ENCODE measurements around the gene RBM4.

The RBM4 gene

GRCh38 chr11:66691311-66691980, 52.9 kb downstream of the RBM4 start:
- no peak for DNase-seq

- DNase-seq, result no peak
These were observed 53.9 kb downstream of the RBM4 start for GRCh38 chr11:66692446-66692845.

DNA sequence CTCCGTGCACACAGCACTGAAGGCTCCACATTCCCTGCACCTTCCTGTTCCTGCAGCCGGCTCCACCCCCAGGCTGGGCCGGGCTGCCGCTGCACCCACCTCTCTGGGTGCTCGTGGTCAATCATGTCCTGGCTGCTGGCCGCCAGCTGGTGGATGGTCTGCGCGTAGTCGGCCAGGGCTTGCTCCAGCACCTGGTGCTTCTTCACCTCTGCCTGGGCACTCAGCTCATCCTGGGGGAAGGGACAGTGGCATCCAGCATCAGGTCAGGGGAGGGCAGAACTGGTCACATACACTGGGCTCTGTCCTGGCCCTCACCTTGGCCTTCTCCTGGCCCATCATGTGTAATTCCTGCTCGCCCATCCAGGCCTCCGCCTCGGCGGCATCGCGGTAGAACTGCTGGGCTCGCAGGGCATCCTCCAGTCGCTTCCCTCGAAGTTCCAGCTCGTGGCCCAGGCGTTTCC, 54.4 kb downstream of the RBM4 start:
- no peak for DNase-seq

DNA sequence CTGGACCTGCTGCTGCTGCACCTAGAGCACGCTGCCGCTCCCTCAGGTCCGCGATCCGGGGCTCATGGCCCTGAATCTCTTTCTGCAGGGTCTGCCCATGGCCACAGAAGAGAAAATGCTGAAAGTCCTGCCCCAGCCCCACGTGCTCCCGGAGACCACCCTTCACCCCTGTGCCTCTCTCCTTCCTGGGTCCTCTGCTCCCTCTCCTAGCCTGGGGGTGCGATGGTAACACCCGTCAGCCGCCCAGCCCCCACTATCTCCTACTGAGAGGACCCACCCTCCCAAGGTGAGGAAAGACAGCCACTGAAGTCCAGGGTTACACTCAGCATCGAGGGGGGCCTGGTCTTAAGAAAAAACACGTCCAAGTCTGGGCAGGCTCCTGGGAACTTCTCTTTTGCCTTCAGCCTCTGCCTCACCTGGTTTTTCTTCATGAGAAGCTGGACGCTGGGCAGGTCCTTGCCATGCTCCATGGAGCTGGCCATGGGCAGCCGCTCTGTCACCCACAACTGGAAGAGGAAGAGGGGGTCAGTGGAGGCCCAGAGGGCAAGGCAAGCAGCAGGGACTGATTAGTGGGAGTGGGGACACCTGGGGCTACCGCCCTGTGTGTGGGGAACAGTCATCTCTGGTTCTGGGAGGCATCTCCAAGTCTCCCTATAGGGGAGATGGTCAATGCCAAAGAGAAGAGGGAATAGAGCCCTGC, 55.0 kb downstream of the RBM4 start:
- no peak for DNase-seq

- no peak for DNase-seq
These were observed 55.5 kb downstream of the RBM4 start for GRCh38 chr11:66694056-66694410.

DNA sequence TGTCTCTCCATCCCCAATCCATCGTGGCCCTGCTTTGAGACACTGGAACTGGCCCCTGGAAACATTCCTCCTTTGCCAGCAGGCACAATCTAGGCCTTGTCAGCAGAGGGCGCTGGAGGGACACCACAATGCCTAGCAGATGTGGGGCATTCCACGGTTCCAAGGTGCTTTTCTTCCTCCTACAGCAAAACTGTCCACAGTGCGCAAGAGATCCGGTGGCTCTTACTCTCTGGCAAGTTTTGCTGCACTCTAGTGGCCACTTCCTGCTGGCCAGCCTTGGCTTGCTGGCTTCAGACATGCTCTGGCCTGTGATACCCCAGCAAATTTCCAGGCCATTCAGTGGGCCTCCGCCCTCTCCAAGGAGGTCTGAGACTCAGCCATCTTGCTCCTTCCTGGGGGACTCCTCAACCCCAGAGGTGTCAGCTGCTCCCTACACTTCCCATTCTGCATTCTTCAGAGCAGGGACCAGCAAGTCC, 56.3 kb downstream of the RBM4 start:
- DNase-seq, result peak; percentile 80

Measured in NCI-H345 (cell line).